ENCODE results near the gene PC. TPM values are rescaled to one million over a fixed set of nuclear protein-coding genes. Genes with fewer than 3 reads are reported as not detected.

The PC gene
- total and polyA plus RNA-seq, 9 donors, result 4.2 to 27.5 (median 14.7) TPM

DNA sequence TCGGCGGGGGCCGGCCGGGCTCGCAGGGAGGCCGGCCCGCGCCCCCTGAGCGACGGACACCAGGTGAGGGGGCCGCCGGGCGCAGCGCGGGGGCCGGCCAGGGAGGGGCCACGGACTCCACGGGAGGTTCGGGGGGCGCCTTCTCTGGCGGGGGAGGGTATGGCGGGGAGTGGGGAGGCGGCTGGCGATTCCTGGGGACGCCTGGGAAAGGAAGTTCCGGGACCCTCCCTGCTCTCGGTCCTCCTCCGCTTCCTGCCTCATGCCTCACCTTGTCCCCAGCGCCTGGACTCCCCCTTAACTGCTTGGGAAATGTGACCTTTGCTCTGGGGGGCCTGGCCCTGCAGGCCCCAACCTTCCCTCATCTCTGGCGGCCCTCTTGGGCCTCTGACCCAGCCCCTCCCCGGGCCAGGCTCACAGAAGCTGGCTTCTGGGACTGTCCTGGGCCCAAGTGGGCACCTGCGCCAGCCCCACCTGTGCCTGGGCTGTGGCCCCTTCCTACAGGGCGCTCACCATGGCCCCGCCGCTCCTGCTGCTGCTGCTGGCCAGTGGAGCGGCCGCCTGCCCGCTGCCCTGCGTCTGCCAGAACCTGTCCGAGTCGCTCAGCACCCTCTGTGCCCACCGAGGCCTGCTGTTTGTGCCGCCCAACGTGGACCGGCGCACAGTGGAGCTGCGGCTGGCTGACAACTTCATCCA lies 100.8 kb downstream of the PC start:
- 40 to 62% (median 56%) methylated on average over 30 to 47 of the region's 47 CpGs for WGBS, 3 donors
- no peak for TF ChIP-seq EP300 (IDR thresholded peaks at IDR 0.05)
- TF ChIP-seq POLR2A (IDR thresholded peaks at IDR 0.05), result no peak
- TF ChIP-seq, protein P1, sequence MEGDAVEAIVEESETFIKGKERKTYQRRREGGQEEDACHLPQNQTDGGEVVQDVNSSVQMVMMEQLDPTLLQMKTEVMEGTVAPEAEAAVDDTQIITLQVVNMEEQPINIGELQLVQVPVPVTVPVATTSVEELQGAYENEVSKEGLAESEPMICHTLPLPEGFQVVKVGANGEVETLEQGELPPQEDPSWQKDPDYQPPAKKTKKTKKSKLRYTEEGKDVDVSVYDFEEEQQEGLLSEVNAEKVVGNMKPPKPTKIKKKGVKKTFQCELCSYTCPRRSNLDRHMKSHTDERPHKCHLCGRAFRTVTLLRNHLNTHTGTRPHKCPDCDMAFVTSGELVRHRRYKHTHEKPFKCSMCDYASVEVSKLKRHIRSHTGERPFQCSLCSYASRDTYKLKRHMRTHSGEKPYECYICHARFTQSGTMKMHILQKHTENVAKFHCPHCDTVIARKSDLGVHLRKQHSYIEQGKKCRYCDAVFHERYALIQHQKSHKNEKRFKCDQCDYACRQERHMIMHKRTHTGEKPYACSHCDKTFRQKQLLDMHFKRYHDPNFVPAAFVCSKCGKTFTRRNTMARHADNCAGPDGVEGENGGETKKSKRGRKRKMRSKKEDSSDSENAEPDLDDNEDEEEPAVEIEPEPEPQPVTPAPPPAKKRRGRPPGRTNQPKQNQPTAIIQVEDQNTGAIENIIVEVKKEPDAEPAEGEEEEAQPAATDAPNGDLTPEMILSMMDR (IDR thresholded peaks at IDR 0.05), result no peak
- DNase-seq, result peak in 3 of 5 donors; percentile 34 to 52 (median 48)
- H3K4me3 ChIP-seq, result peak overlapping the region; percentile 64
- no peaks in the 10 kb centered on the region for H3K36me3 ChIP-seq
- peaks cover 3% of the 10 kb centered on the region for H3K4me1 ChIP-seq (ENCODE audit: insufficient read depth)
- no peaks in the 10 kb centered on the region for H3K27me3 ChIP-seq
- no peaks in the 10 kb centered on the region for H3K9me3 ChIP-seq
- intact Hi-C loops (cut with DNase I), result no loop called here
- H3K27ac ChIP-seq, result peak overlapping the region; percentile 35 to 79

DNA sequence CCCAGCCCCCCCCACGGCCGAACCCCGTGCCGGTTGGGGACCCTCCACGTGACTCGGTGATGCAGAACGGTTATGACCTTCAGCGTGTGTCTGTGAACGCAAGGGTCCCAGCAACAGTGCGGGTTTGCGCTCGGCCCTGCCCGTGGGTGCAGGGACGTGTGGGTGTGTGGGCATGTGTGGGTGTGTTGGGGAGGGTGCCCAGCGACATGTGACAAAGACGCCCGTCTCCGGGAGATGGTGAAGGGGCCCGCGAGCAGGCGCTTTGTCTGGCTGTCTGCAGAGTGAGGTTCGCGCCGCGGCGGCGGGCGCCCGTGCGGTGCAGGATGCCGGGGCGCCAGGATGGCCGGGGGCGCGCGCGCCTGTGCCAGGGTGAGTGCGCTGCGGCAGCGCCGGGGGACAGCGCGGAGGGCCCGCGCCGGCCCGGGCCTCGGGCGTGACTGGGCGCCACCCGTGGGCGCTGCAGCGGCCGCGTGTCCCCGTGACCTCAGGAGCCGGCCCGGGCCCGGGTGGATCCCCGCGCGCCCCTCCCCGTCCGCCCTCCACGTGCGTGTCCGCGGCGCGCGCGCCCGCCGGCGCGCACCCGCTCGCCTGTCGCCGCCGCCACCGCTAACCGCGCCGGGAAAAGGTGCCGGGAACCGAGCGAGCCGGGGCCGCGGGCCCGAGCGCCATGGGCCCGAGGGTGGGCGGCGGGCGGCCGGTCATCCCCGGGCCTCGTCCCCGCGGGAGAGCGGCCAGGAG lies 101.5 kb downstream of the PC start, which contains the start of gene LRFN4:
Gene LRFN4 (plus strand): TSS at position 569 of the 738 bp plus-strand sequence. CDS start 681 bp downstream, outside the sequence.
- 0 to 1% (median 1%) methylated on average over 25 to 103 of the region's 103 CpGs for WGBS, 3 donors
- intact Hi-C loops (cut with DNase I), result no loop called here
- peak within 1 kb of the TSS; percentile 35 to 79 for H3K27ac ChIP-seq
- H3K27me3 ChIP-seq, result no peaks in the 10 kb centered on the region
- peak within 1 kb of the TSS; percentile 64 for H3K4me3 ChIP-seq
- no peaks in the 10 kb centered on the region for H3K9me3 ChIP-seq
- peaks cover 3% of the 10 kb centered on the region for H3K4me1 ChIP-seq (ENCODE audit: insufficient read depth)
- no peaks in the 10 kb centered on the region for H3K36me3 ChIP-seq
- TF ChIP-seq EP300 (IDR thresholded peaks at IDR 0.05) (no peak), POLR2A (IDR thresholded peaks at IDR 0.05) (no peak)
- TF ChIP-seq, protein P1 (IDR thresholded peaks at IDR 0.05), result no peak
- DNase-seq, result no peak

DNA sequence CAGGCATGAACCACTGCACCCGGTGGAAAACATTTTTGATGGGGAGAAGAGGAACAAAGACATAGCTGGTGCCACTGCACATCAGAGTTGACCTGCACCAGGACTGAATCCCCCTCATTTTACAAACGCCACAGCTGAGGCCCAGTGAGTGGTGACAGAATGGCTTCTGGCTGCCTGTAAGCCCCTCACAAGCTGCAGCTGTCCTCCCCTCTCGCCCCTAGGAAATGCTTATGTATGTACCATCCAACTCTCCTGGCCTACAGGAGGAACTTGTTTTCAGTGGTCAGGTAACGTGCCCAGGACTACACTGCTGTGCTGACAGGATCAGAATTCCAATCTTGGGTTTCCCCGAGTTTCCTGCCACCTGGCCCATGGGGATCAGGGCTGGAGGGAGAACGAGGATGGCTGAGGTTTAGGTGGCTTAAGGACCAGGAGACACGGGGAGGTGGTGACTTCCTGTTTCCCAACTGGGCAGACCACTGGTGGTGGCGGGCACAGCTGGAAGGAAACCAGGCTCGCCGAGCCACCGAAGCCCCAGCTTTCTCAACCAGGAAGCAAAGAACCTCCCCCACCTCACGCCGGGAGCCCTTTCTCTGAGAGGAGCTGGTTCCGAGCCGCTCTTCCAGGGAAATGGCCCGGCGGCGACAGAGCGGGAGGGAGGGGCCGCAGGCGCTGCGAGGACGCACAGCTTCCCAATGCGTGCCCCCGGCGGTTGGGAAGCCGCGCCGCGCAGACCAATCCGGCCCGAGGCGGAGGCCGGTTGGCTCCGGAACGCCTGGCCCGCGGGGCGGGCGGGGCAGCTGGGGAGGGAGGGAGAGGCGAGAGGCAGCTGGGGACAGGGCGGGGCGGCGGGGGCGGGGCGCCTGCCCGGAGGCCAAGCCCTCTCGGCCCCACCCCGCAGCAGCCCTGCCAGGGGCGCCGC lies 102.3 kb downstream of the PC start:
- no peaks in the 10 kb centered on the region for H3K36me3 ChIP-seq
- TF ChIP-seq, protein P1 (IDR thresholded peaks at IDR 0.05), result peak in 1 of 3 donors; percentile 15
- TF ChIP-seq EP300 (IDR thresholded peaks at IDR 0.05), result no peak
- peak; percentile 44 for TF ChIP-seq POLR2A (IDR thresholded peaks at IDR 0.05)
- peak overlapping the region; percentile 35 to 79 for H3K27ac ChIP-seq
- no peaks in the 10 kb centered on the region for H3K27me3 ChIP-seq
- 6 to 10% (median 7%) methylated on average over 28 to 51 of the region's 51 CpGs for WGBS, 3 donors
- H3K4me1 ChIP-seq (ENCODE audit: insufficient read depth), result peaks cover 3% of the 10 kb centered on the region
- DNase-seq, result peak; percentile 89 to 94 (median 91)
- intact Hi-C loops (cut with DNase I), result no loop called here
- peak overlapping the region; percentile 64 for H3K4me3 ChIP-seq
- no peaks in the 10 kb centered on the region for H3K9me3 ChIP-seq

DNA sequence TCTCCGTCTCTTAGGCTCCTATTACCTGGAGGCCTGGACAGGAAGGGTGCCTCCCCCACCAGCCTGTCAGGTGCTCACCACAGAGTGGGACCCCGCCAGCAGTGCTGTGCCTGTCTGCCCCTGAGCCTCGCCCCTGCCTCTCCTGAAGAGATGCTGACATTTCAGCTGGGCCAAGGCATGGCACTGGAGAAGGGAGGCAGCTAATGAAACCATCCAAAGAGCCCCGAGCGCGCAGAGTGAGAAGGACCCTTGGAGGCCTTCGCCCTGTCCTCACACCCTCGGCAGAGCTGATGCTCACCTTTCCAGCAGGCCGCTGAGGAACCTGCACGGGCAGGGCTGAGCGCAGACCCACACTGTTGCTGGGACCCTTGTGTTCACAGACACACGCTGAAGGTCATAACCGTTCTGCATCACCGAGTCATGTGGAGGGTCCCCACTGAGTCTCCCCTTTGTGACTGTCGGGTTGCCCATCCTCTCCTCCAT lies 103.4 kb downstream of the PC start:
- Histone ChIP-seq H3K9me3 (no peaks in the 10 kb centered on the region), H3K27me3 (no peaks in the 10 kb centered on the region), H3K36me3 (no peaks in the 10 kb centered on the region), H3K4me1 (ENCODE audit: insufficient read depth) (peaks cover 3% of the 10 kb centered on the region), H3K27ac (no peak overlapping the region), H3K4me3 (no peak overlapping the region)
- WGBS, 3 donors, result 91 to 94% (median 94%) methylated on average over 12 to 15 of the region's 15 CpGs
- intact Hi-C loops (cut with DNase I), result no loop called here
- DNase-seq, result peak in 1 of 5 donors; percentile 26
- no peak for TF ChIP-seq EP300 (IDR thresholded peaks at IDR 0.05)
- no peak for TF ChIP-seq POLR2A (IDR thresholded peaks at IDR 0.05)
- TF ChIP-seq, protein P1 (IDR thresholded peaks at IDR 0.05), result no peak

Data from ovary (tissue), 9 donors.